GM21529 (cell line): ENCODE data around the gene SHROOM3.
A peak's percentile ranks its signal among the peaks of the same experiment; 100 is the strongest.

Source experiments
- ATAC-seq: cut with Tn5 transposase; IDR thresholded peaks from one replicate; pipeline ENCODE4 v1.9.1; 2021; ENCODE audit not compliant: unreplicated experiment

The SHROOM3 gene

DNA sequence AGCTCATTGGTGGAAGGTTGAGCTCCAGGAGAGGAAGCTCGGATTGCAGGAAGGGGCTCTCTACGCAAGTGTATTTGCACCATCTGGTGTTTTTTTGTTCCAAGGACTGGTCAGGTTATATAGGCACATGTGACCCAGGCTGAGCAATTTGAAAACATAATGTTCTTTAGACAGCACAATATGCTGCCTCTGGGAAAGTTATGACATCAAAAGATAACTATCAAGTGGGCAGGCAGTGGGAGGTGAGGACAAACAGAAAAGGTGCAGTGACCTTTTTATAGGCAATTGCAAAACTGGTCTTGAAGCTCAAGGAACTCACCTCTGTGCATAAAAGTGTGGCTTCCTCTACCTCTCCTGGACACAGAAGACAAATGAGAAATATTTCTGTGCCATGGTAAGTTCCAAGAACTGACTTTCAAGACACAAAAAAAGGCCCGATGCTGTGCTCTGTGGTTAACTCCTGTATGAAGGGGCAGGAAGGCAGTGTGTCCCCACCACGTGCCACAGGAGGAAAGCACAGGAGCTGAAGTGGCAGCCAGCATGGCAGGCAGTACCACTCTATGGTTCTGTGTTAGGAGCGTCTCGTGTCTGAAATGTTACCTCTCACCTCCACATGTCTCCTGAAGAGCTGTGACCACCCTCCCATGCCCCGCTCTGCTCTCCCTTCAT is 128.6 kb downstream of the SHROOM3 start:
- no peak for ATAC-seq

DNA sequence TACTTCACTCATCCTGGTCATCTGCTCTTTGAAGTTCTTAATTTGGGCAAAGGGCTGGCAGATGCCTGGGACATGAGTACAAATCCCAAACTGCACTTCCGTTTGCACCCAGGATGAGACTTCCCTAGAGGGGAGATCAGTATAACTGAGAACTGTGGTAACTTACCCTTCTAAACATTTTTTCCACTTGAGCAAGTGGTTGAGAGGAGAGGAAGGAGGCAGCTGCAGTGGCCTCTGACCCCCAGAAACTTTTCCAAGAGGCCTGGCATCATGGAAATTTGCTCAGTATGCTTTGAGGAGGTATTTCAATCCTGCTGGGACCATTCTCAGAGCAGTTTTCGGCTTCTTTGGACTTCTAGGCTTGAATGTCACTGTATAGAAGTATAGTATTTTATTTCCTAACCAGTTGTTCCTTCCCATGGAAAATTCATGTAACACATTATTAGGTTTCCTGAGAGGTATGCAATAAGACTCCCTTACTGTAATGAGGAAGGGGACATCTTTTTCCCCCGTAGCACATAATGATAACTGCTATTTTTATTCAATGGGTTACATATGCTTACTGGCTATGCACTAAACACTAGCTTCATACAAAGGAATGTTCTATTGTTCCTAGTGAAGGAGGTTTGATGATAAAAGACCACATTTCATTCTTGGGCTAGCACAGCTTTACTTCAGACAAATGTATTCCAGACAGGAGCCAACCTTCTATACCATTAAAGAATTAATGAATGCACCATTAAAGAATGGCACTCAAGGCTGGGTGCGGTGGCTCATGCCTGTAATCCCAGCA is 129.3 kb downstream of the SHROOM3 start:
- ATAC-seq = no peak

DNA sequence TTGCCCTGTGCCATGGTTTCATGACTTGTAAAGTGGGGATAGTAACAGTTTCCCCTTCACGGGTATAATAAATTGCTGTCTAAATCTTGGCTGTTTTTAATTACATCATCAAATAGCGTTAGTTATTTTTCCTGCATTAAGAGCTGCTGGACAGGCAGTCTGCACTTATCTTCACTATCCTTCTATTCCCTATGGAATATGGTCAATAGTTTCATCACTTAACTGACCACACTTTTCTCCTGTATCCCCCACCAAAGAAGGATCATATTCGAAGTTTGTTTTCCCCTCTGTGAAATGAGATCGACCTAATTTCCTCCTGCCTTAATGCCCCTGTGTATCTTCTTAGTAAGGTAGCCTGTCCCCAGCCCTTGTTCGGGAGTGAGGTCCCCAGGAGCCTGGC is 133.2 kb downstream of the SHROOM3 start:
- ATAC-seq = no peak

GRCh38 chr4:76569225-76569624 is 134.2 kb downstream of the SHROOM3 start:
- ATAC-seq = no peak

- no peak for ATAC-seq
These were observed 134.7 kb downstream of the SHROOM3 start for GRCh38 chr4:76569706-76570105.

DNA sequence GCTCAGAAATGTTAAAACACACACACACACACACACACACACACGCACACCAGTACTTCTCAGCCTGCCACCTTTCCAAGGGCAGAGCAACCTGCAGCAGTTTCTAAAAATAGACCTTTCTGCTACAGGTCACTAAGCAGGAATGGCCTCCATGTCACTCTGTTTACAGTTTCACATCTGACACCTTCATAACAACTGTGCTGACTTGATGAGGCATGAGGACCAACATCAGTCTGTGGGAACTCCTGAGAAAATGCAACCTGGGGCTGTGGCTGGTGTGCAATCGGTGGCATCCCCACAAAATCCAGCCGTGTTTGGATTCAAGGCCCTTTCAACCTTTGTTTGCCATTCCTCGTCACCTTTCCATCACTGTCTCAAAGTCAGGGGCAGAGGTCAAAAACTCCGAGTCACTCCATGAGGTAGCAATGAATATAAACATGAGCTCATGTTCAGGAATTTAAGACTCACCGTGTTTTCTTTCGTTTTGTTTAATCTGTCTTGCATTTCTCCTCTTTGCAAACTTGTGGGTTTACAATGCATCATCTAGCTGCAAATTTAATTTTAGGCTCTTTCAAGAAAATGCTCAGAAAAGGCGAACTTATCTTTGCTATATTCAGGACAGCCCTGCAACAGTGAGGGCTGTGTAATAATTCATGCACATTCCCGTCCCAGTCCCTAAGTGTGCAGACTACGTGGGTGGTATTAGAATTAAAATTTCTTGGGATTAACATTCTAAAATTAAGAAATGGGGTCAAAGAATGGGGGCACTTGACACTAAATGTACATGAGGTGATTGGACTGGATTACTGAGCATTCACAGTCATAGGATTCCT is 135.3 kb downstream of the SHROOM3 start:
- no peak for ATAC-seq

DNA sequence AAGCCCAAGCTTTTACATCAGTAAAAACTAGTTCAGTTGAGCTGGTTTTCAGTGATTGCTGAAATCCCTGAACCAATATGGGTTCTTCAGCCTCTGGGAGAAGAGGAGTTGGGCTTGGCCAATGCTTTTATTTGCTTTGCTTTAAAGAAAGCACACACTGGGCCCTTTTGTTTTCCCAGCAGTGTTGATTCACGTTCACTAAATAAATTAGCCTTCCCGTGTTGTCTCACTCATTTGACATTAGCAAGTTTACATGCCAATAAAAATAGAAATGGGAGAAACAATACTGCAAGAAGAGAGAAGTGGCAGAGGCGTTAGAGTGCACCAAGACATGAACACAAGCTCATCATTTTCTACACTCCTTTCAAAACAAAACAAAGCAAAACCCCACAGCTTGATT is 136.2 kb downstream of the SHROOM3 start:
- ATAC-seq = no peak

GRCh38 chr4:76572224-76572623 is 137.2 kb downstream of the SHROOM3 start:
- ATAC-seq = no peak

DNA sequence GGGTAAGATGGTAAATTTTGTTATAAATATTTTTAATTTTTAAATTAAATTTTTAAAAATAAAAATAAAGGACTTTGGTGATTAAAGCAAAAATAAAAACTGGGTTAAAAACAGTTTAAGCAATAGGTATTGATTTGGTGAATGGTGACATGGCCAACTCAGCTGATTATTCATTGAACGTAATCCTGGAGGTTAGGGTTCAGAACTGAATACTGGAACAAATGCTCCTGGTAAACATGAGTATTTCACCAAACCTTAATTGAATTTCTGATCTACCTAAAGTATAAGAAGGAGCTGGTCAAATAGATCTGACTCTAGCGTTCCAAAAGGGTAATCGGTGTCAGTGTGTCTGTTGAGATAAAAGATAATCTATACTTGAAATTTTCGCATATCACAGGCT is 141.8 kb downstream of the SHROOM3 start:
- ATAC-seq = no peak

DNA sequence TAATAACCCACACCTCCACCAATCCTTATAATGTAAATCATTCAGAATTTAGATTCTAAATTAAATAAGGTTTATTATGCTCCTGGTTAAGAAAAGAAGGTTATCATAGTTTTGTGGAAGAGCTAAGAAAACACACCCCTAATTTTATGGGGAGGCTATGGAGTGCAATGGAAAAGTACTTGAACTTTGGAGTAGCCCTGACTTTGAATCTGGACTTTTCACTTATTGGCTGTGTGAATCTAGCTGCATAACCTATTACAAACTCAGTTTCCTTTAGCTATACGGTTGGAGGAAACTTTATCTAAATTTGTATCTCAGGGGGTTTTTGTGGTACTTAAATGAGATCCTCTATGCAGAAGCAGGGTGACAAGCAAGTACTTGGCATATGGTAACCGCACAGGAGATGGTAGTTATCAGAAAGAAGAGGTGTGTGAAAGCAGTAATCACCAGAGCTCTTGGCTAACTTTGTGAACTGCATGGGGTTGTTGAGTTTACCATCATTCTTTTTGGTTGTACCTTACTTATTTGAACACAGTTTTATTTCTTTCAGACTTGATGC is 143.1 kb downstream of the SHROOM3 start:
- no peak for ATAC-seq

DNA sequence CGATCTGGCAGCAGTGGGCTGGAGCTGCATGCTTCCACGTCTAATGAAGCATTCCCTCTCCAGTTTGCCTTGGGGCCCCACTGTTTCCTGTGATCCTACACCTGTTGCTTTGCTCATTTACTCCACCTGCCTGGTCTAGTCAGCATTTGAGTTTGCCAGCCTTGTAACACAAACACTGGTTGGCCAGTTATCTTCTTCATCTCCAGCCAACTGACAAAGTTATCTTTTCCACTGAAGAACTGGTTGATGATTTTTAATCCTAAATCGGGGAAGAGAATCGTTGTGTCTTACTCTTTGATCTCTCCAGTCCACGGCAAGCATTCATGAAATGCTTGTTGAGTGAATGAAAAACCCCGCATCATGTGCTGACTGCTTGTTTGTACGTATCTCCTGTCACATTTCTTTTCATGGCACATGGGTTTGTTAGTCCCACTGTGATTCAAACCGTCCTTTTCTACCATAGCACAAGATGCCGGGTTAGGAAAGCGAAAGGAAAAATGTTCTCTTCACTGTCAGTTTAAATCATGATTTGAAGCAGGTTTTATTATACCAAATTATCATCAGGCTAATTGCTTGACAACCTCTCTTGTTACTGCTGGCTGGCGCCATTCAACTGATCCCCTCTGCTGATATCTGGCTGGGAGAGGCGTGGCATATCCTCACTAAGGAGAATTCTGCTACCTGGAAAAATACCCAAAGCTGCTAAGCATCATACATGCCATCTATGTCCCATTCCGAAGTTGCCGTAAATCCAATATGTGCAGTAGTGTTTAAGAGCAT is 144.8 kb downstream of the SHROOM3 start:
- no peak for ATAC-seq

GRCh38 chr4:76581077-76581962 is 146.3 kb downstream of the SHROOM3 start:
- ATAC-seq = no peak

GRCh38 chr4:76582074-76582816 is 147.2 kb downstream of the SHROOM3 start:
- ATAC-seq = no peak

DNA sequence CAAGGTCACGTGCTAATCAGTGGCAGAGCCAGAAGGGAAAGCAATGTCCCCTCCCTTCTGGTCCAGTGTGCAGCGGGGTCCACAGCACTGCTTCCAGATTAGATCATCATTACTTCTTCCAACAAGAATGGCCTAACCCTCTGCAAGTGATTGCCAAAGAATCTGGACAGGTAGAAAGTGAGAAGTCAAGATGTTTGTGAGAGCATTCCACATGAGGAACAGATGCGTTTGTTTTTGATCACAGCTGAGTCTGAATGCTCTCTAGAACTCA is 147.7 kb downstream of the SHROOM3 start:
- ATAC-seq = no peak

GRCh38 chr4:76584241-76585152 is 149.5 kb downstream of the SHROOM3 start:
- no peak for ATAC-seq

GRCh38 chr4:76585272-76585671 is 150.2 kb downstream of the SHROOM3 start:
- ATAC-seq = no peak

- peak; percentile 92 for ATAC-seq
These were observed 150.9 kb downstream of the SHROOM3 start for GRCh38 chr4:76585897-76586360.

DNA sequence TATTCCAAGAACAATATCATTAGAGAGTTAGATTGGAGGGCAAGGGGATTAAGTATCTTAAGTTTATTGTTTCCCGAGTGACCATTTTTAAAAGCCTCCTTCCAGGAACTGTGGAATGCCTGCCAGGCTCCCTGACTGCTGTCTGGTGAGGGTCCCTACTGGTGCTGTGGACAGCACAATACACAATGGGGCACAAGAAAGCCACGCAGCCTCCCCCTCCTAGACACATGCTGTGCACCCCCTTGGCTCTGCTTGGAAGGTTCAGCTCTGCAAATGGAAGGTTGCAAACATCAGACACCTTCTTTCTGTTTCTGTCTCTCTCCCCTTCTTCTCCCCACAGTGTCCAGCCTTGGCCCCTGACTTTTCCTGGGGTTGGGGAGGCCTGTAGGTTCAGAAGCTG is 153.2 kb downstream of the SHROOM3 start:
- ATAC-seq = no peak
